AG09309 (cell line): ENCODE data around the gene RBCK1.
"Not testable (repeated sequence)": the region's sequence is repeated elsewhere in the genome, so short reads cannot be mapped to it uniquely, and the experiment has no call there.

Source experiments
- DNase-seq: peaks from one replicate; pipeline ENCODE4 v3.0.0-alpha.2; 2010; ENCODE audit warnings: low read depth
- H3K4me3 ChIP-seq: 2 replicates; pipeline ENCODE4 v1.5.1; 2011; ENCODE audit warnings: mild to moderate bottlenecking, low read depth, low read length, moderate library complexity; ENCODE audit not compliant: control insufficient read depth
- TF ChIP-seq, protein P1 (sequence below): IDR thresholded peaks from 2 replicates; pipeline ENCODE4 v1.5.1; 2011; ENCODE audit warnings: mild to moderate bottlenecking, low read depth, low read length, inconsistent platforms; ENCODE audit not compliant: insufficient read depth, control insufficient read depth; ENCODE audit errors: missing control alignments

The RBCK1 gene

GRCh38 chr20:376750-377149 is 31.3 kb upstream of the RBCK1 start:
- TF ChIP-seq, protein P1, sequence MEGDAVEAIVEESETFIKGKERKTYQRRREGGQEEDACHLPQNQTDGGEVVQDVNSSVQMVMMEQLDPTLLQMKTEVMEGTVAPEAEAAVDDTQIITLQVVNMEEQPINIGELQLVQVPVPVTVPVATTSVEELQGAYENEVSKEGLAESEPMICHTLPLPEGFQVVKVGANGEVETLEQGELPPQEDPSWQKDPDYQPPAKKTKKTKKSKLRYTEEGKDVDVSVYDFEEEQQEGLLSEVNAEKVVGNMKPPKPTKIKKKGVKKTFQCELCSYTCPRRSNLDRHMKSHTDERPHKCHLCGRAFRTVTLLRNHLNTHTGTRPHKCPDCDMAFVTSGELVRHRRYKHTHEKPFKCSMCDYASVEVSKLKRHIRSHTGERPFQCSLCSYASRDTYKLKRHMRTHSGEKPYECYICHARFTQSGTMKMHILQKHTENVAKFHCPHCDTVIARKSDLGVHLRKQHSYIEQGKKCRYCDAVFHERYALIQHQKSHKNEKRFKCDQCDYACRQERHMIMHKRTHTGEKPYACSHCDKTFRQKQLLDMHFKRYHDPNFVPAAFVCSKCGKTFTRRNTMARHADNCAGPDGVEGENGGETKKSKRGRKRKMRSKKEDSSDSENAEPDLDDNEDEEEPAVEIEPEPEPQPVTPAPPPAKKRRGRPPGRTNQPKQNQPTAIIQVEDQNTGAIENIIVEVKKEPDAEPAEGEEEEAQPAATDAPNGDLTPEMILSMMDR: no peak
- no peak overlapping the region for H3K4me3 ChIP-seq
- no peak for DNase-seq

- not testable (repeated sequence) for DNase-seq, H3K4me3 ChIP-seq
Measured at GRCh38 chr20:377578-377977, 30.5 kb upstream of the RBCK1 start.

DNA sequence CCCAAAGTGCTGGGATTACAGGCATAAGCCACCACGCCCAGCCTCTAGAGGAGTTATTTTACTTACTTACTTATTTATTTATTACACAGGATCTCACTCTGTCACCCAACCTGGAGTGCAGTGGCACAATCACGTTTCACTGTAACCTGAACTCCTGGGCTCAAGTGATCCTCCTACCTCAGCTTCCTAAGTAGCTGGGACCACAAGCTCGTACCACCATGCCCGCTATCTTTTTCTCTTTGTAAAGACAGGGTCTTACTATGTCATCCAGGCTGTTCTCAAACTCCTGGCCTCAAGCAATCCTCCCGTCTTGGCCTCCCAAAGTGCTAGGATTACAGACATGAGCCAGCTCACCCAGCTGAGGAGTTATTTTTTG is 29.1 kb upstream of the RBCK1 start:
- TF ChIP-seq, protein P1: no peak
- H3K4me3 ChIP-seq: no peak overlapping the region
- DNase-seq: no peak

GRCh38 chr20:380763-381580 is 27.1 kb upstream of the RBCK1 start:
- DNase-seq: no peak
- TF ChIP-seq, protein P1: no peak
- peak overlapping the region; percentile 89 for H3K4me3 ChIP-seq

GRCh38 chr20:381581-382290 is 26.4 kb upstream of the RBCK1 start:
- no peak for DNase-seq
- TF ChIP-seq, protein P1: no peak
- H3K4me3 ChIP-seq: peak overlapping the region; percentile 89

DNA sequence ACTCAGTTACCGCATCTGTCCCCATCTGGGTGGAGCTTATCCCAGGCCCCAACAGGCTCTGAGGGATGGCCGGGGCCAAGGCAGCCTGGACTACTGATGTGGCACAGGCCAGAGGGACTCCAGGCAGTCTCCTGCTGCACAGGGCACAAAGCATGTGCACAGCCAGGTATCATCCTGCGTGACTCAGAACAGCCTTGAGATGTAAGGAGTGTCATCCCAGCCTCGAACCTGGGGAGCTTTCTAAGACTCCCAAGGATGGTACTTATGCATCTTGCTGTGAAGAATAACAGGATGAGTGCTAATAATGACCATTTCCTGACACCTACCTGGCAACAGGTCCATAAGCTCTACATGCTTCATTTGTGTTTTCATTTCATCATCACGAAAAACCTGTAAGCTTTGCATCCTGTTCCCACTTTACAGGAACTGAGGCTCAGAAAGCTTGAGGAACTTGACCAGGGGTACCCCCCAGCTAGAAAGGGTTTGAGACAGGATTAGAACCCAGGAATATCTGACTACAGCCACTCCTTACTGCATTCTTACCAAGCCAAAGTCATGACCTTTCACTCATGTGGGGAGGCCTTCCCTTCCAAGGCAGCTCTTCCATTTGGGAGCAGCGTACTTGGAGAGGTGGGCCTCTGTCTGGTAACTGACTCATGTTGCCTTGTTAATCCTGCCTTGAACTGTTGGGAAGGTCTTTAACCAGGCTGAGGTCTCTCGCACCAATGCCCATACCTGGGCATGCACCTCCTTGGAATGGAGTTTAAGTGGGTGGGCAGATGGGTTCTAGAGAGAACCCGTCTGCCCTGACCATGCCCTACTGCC is 25.6 kb upstream of the RBCK1 start:
- TF ChIP-seq, protein P1: no peak
- H3K4me3 ChIP-seq: peak overlapping the region; percentile 89
- DNase-seq: no peak
